PC-9 (cell line): ENCODE measurements around the gene CRIP2.

Source experiments
- EZH2 ChIP-seq: fragments of 200-600 bp; sonication (generic); IDR thresholded peaks from 2 replicates; pipeline ENCODE4 v1.8.0; 2017; ENCODE audit warnings: antibody characterized with exemption, low read depth
- TF ChIP-seq, protein P1 (sequence below): fragments of 200-600 bp; sonication (generic); conservative IDR thresholded peaks from 2 replicates; pipeline ENCODE4 v1.6.1; 2017; ENCODE audit warnings: mixed run types, antibody characterized with exemption, mild to moderate bottlenecking, moderate library complexity

DNA sequence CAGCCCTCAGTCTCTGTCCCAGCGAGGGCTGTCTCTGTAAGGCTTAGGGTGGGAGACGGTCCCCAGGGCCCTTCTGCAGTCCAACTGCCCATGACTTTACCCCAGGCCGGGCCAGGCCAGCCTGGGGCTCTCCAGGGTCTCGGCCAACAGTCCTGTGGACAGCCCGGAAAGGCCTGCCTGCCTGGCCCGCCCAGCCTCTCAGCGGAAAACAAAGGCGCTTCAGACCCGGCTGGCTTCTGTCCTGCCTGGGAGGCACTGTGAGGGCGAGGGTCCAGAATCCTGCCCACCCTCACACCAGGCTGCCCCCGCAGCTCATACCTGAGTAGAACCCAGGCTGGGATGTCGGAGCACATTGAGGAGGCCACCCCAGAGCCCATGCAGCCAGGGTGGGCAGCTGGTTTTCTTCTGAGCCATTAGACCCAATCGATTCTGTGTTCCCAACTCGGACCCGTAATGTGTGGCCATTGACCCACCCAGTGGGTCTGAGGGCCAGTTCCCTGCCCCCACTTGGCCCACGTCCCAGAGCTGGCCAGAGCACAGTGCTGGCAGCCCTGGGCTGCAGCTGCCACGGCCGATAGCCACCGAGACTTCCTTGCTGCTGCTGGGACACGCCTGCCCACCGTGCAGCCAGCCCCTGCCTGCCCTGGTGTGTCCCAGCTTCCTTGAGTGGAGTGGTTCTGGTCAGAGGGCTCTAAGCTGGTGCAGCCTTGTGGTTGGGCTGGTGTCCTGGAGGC lies 1.6 kb downstream of the CRIP2 start:
- TF ChIP-seq, protein P1, sequence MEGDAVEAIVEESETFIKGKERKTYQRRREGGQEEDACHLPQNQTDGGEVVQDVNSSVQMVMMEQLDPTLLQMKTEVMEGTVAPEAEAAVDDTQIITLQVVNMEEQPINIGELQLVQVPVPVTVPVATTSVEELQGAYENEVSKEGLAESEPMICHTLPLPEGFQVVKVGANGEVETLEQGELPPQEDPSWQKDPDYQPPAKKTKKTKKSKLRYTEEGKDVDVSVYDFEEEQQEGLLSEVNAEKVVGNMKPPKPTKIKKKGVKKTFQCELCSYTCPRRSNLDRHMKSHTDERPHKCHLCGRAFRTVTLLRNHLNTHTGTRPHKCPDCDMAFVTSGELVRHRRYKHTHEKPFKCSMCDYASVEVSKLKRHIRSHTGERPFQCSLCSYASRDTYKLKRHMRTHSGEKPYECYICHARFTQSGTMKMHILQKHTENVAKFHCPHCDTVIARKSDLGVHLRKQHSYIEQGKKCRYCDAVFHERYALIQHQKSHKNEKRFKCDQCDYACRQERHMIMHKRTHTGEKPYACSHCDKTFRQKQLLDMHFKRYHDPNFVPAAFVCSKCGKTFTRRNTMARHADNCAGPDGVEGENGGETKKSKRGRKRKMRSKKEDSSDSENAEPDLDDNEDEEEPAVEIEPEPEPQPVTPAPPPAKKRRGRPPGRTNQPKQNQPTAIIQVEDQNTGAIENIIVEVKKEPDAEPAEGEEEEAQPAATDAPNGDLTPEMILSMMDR = no peak
- TF ChIP-seq EZH2 = no peak
